Measurements from ENCODE around the gene OR52E5.

OR52E5 gene

GRCh38 chr11:5892908-5893307 is at the start of gene OR52E5:
Gene OR52E5 (plus strand): TSS chr11:5893208. CDS start chr11:5900777, 7,569 bp downstream.
- no peak for DNase-seq (ENCODE audit: low spot score)

GRCh38 chr11:5846701-5847100 is 46.3 kb upstream of the OR52E5 start:
- no peak for DNase-seq (ENCODE audit: low spot score)

- no peak for DNase-seq (ENCODE audit: low spot score)
Measured at GRCh38 chr11:5847711-5848110, 45.3 kb upstream of the OR52E5 start.

GRCh38 chr11:5851002-5851401 is 42.0 kb upstream of the OR52E5 start:
- no peak for DNase-seq (ENCODE audit: low spot score)

GRCh38 chr11:5857590-5857989 is 35.4 kb upstream of the OR52E5 start, which contains the start of gene OR52E8:
Gene OR52E8 (minus strand): TSS chr11:5857690. CDS start chr11:5857690, 0 bp downstream.
- no peak for DNase-seq (ENCODE audit: low spot score)

GRCh38 chr11:5865826-5866225 is 27.2 kb upstream of the OR52E5 start:
- no peak for DNase-seq (ENCODE audit: low spot score)

GRCh38 chr11:5878564-5878963 is 14.4 kb upstream of the OR52E5 start:
- no peak for DNase-seq (ENCODE audit: low spot score)

- no peak for DNase-seq (ENCODE audit: low spot score)
Measured at GRCh38 chr11:5880329-5880728, 12.7 kb upstream of the OR52E5 start, which contains the start of gene OR52E4. Gene OR52E4 (plus strand): TSS chr11:5880629. CDS start chr11:5884293, 3,664 bp downstream.

- DNase-seq (ENCODE audit: low spot score) = no peak
Measured at GRCh38 chr11:5881756-5882155, 11.3 kb upstream of the OR52E5 start.

GRCh38 chr11:5887172-5887571 is 5.8 kb upstream of the OR52E5 start:
- no peak for DNase-seq (ENCODE audit: low spot score)

- DNase-seq (ENCODE audit: low spot score) = no peak
Measured at GRCh38 chr11:5887661-5888060, 5.3 kb upstream of the OR52E5 start.

- DNase-seq (ENCODE audit: low spot score) = no peak
Measured at GRCh38 chr11:5891216-5891800, 1.7 kb upstream of the OR52E5 start.

GRCh38 chr11:5899534-5899933 is 6.5 kb downstream of the OR52E5 start:
- DNase-seq (ENCODE audit: low spot score) = no peak

- DNase-seq (ENCODE audit: low spot score) = no peak
Measured at GRCh38 chr11:5910540-5910939, 17.5 kb downstream of the OR52E5 start.

- DNase-seq (ENCODE audit: low spot score) = no peak
Measured at GRCh38 chr11:5922749-5923426, 29.9 kb downstream of the OR52E5 start.

- DNase-seq (ENCODE audit: low spot score) = no peak
Measured at GRCh38 chr11:5923427-5923776, 30.4 kb downstream of the OR52E5 start.

GRCh38 chr11:5923794-5924193 is 30.8 kb downstream of the OR52E5 start:
- no peak for DNase-seq (ENCODE audit: low spot score)

- DNase-seq (ENCODE audit: low spot score) = no peak
Measured at GRCh38 chr11:5928271-5928670, 35.3 kb downstream of the OR52E5 start.

GRCh38 chr11:5928811-5929210 is 35.8 kb downstream of the OR52E5 start:
- no peak for DNase-seq (ENCODE audit: low spot score)

GRCh38 chr11:5929571-5930368 is 36.8 kb downstream of the OR52E5 start:
- no peak for DNase-seq (ENCODE audit: low spot score)

GRCh38 chr11:5930614-5931013 is 37.6 kb downstream of the OR52E5 start:
- DNase-seq (ENCODE audit: low spot score) = no peak

- no peak for DNase-seq (ENCODE audit: low spot score)
Measured at GRCh38 chr11:5931061-5931460, 38.1 kb downstream of the OR52E5 start.

GRCh38 chr11:5932671-5933070 is 39.7 kb downstream of the OR52E5 start:
- DNase-seq (ENCODE audit: low spot score) = no peak

Measured in HuH-7.5 (cell line).